ENCODE measurements around the gene KIRREL1.

Gene KIRREL1

GRCh38 chr1:158140764-158141192 is 147.3 kb downstream of the KIRREL1 start:
- no peak for DNase-seq
- Histone ChIP-seq H3K4me1 (ENCODE audit: insufficient read depth, low read length) (no peaks in the 10 kb centered on the region), H3K4me3 (ENCODE audit: low read depth in 1 of 2, low read length in 2 of 2) (no peak overlapping the region), H3K9me3 (ENCODE audit: insufficient read depth, low read length, severe bottlenecking) (no peaks in the 10 kb centered on the region), H3K27ac (ENCODE audit: low read length) (no peak overlapping the region), H4K20me1 (ENCODE audit: insufficient read depth, low read length) (no peaks in the 10 kb centered on the region), H2AFZ (ENCODE audit: low read depth, low read length) (no peak overlapping the region), H3K4me2 (ENCODE audit: insufficient read depth, low read length) (no peak overlapping the region), H3K36me3 (ENCODE audit: insufficient read depth, low read length) (no peaks in the 10 kb centered on the region), H3K27me3 (ENCODE audit: insufficient read depth, low read length, poor library complexity) (no peaks in the 10 kb centered on the region), H3K79me2 (ENCODE audit: insufficient read depth, low read length) (no peaks in the 10 kb centered on the region), H3K9ac (ENCODE audit: low read depth, low read length) (no peak overlapping the region)
- ATAC-seq (ENCODE audit: insufficient read depth, low read depth) = no peak
- TF ChIP-seq CTCF (IDR thresholded peaks at IDR 0.05; ENCODE audit: borderline replicate concordance, extremely low read depth, low read length, poor library complexity, severe bottlenecking) (no peak), EZH2 (IDR thresholded peaks at IDR 0.05; ENCODE audit: borderline replicate concordance, low read depth, low read length, severe bottlenecking) (no peak)

- Histone ChIP-seq H3K9ac (ENCODE audit: low read depth, low read length) (no peak overlapping the region), H2AFZ (ENCODE audit: low read depth, low read length) (no peak overlapping the region), H4K20me1 (ENCODE audit: insufficient read depth, low read length) (no peaks in the 10 kb centered on the region), H3K9me3 (ENCODE audit: insufficient read depth, low read length, severe bottlenecking) (no peaks in the 10 kb centered on the region), H3K4me1 (ENCODE audit: insufficient read depth, low read length) (no peaks in the 10 kb centered on the region), H3K27me3 (ENCODE audit: insufficient read depth, low read length, poor library complexity) (no peaks in the 10 kb centered on the region), H3K27ac (ENCODE audit: low read length) (no peak overlapping the region), H3K79me2 (ENCODE audit: insufficient read depth, low read length) (no peaks in the 10 kb centered on the region), H3K4me2 (ENCODE audit: insufficient read depth, low read length) (no peak overlapping the region), H3K4me3 (ENCODE audit: low read depth in 1 of 2, low read length in 2 of 2) (no peak overlapping the region), H3K36me3 (ENCODE audit: insufficient read depth, low read length) (no peaks in the 10 kb centered on the region)
- no peak for ATAC-seq (ENCODE audit: insufficient read depth, low read depth)
- DNase-seq = no peak
- no peak for TF ChIP-seq EZH2 (IDR thresholded peaks at IDR 0.05; ENCODE audit: borderline replicate concordance, low read depth, low read length, severe bottlenecking)
- no peak for TF ChIP-seq CTCF (IDR thresholded peaks at IDR 0.05; ENCODE audit: borderline replicate concordance, extremely low read depth, low read length, poor library complexity, severe bottlenecking)
Observed at GRCh38 chr1:158145173-158145719, 151.8 kb downstream of the KIRREL1 start.

- no peaks in the 10 kb centered on the region for H3K79me2 ChIP-seq (ENCODE audit: insufficient read depth, low read length)
- TF ChIP-seq CTCF (IDR thresholded peaks at IDR 0.05; ENCODE audit: borderline replicate concordance, extremely low read depth, low read length, poor library complexity, severe bottlenecking) (no peak), EZH2 (IDR thresholded peaks at IDR 0.05; ENCODE audit: borderline replicate concordance, low read depth, low read length, severe bottlenecking) (no peak)
Observed at GRCh38 chr1:158146165-158146564, 152.7 kb downstream of the KIRREL1 start.

More at GRCh38 chr1:158146165-158146564, 152.7 kb downstream of the KIRREL1 start:
- Histone ChIP-seq H3K27me3 (ENCODE audit: insufficient read depth, low read length, poor library complexity) (no peaks in the 10 kb centered on the region), H3K9me3 (ENCODE audit: insufficient read depth, low read length, severe bottlenecking) (no peaks in the 10 kb centered on the region), H4K20me1 (ENCODE audit: insufficient read depth, low read length) (no peaks in the 10 kb centered on the region), H3K9ac (ENCODE audit: low read depth, low read length) (no peak overlapping the region), H3K36me3 (ENCODE audit: insufficient read depth, low read length) (no peaks in the 10 kb centered on the region), H3K4me2 (ENCODE audit: insufficient read depth, low read length) (no peak overlapping the region), H3K27ac (ENCODE audit: low read length) (no peak overlapping the region), H3K4me1 (ENCODE audit: insufficient read depth, low read length) (no peaks in the 10 kb centered on the region), H3K4me3 (ENCODE audit: low read depth in 1 of 2, low read length in 2 of 2) (no peak overlapping the region), H2AFZ (ENCODE audit: low read depth, low read length) (no peak overlapping the region)
- DNase-seq (no peak), ATAC-seq (ENCODE audit: insufficient read depth, low read depth) (no peak)
